T follicular helper cell (primary cell): ENCODE results near the gene NAIF1.
"Not testable (repeated sequence)": the region's sequence is repeated elsewhere in the genome, so short reads cannot be mapped to it uniquely, and the experiment has no call there.

ENCODE experiments used
- DNase-seq: peaks from one replicate; pipeline ENCODE4 v3.0.0-alpha.2; 2020; ENCODE audit warnings: low read depth
- total RNA-seq, 2 experiments: gene quantifications; one replicate each; lab custom pipeline; 2026; lab: John Stamatoyannopoulos, UW

Gene NAIF1
- 14.7 to 18.7 reads per million in 2 experiments for total RNA-seq

- DNase-seq = peak; percentile 94
These were observed at the start of gene NAIF1 for GRCh38 chr9:128066713-128067644. Gene NAIF1 (minus strand): TSS chr9:128067320. CDS start chr9:128067101, 219 bp downstream.

DNA sequence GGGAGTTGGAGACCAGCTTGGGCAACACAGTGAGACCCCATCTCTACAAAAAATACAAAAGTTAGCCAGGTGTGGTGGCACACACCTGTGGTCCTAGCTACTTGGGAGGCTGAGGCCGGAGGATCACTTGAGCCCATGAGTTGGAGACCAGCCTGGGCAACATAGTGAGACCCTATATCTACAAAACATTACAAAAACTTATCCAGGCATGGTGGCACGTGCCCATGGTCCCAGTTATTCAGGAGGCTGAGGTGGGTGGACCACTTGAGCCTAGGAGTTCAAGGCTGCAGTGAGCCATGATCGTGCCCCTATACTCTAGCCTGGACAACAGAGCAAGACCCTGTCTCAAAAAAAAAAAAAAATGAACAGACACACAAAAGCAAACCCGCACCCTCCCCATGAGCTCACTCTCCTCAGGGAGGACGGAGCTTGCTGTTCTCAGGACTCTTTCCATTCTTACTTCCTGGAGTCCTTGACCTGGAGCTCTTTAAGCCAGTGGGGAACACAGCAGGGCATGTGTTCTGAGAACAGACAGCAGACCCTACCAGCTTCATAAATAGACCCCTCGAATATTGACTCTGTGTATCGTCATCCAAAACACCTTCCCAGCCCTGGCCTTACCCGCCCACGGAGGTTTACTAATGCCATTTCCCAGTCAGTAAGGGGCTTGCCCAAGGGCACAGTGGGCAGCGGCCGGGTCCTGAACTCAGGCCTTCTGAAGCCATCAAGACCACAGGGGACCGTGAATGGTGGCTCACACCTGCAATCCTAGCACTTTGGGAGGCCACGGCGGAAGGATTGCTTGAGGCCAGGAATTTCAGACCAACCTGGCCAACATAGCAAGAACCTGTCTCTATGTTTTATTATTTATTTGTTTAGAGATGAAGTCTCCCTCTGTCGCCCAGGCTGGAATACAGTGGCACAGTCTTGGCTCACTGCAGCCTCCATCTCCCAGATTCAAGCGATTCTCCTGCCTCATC lies 49.3 kb upstream of the NAIF1 start:
- DNase-seq = no peak

DNA sequence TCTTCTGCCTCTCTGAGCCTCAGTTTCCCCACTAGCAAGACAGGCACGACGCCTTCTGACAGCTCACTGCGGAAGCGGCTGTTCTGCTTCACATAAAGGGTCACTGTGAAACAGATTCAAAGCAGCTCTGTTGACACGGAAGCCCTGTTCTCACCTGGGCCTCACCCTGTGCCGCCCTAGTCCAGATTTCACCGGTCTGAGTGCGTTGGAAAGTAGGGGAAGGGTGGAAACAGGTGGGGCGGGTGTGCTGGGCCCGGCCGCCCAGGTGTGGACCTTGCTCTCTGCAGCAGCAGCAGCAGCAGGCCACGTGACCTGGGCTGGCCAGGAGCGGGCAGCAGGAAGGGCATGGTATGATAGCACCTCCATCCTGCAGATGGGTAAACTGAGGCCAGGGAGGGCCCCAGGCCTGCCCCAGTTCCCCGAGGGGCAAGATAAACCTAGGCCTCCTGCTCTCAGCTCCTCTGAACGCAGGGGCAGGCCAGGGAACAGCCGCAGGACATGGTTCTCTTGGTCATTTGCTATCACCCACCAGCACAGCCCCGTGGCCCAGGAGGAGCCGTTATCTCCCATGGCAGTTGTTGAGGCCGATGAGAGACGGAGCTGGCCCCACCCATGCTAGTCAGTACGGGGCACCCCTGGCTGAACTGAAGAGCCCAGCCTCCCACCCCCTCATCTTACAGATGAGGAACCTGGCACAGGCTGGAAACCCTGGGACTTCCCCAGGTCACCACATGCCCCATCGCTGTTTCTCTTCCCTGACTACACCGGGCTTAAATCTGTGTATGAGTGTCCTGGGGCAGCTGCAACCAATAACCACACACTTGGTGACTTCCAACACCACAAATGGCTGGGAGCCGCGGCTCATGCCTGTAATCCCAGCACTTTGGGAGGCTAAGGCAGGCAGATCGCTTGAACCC lies 48.3 kb upstream of the NAIF1 start:
- no peak for DNase-seq

DNA sequence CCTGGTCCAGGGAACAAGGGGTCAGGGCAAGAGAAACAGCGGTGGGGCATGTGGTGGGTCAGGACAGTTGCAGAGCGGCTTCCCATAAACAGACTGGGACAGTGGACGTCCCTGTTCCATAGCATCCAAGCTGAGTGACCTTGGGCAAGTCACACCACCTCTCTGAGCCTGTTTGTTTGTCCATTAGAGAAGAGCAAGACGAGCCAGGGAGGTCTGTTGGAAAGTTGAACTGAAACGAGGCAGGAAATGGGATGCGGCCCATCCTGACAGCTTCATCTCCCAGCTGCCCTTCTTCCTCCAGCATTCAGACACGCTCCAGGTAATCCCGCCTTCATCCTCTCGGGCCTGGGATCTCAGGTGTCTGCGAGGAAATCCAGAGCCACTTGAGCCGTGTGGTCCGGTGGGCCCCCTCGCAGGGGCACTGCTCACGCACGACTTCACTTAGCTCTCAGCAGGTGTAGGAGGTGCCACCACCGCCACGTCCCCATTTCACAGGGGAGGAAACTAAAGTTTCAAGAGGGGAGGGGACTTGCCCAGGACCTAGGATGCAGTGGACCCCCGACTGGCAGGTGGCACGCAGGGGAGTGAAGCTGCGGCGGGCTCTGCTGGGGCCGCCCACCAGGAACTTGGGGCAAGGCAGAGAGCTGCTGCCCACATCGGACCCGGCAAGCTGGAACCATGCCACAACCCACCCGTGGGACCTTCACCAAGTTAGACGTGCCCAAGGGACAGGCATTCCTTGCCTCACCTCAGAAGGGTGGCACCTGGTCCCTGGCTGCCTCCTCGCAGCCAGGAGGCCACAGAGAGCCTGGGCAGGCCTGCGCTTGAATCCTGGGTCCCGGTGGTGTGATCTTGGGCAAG lies 47.4 kb upstream of the NAIF1 start:
- no peak for DNase-seq

DNA sequence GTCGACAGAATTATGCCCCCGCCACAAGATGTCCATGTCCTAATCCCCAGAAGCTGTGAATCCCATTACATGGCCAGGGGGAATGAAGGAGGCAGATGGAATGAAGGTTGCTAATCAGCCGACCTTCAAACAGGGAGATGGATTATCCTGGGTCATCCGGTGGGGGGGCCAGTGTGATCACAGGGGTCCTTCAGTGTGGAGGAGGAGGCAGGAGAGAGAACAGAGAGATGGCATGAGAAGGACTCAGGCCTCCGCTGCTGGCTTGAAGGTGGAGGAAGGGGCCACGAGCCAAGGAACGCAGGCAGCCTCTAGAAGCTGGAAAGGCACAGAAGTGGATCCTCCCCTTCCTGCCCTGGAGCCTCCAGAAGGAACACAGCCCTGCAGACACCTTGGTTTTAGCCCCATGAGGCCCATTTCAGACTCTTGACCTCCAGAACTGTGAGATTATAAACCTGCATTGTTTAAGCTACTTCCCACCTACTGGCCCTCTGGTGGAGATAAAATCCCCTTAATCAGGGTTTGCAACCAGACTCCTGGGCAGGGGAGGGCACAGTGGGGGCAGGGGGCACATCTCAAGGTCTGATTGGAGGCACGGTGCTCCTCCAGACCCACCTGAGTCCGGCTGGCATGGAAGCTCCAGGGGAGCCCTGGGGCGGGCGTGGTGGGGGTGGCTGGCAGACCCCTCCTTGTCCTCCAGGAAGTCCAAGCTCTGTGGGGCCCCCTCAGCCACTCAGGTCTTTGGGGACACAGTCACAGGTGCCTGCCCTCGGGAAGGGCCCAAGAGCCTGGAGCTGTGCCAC lies 46.6 kb upstream of the NAIF1 start:
- no peak for DNase-seq

DNA sequence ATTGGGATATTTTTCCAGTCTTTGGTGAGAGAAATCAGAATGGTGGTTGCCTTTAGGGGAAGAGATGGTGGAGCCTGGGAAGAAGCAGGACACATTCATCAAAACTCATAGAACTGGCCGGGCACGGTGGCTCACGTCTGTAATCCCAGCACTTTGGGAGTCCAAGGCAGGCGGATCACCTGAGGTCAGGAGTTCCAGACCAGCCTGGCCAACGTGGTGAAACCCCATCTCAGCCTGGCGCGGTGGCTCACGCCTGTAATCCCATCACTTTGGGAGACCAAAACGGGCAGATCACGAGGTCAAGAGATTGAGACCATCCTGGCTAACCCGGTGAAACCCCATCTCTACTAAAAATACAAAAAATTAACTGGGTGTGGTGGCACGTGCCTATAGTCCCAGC lies 44.6 kb upstream of the NAIF1 start:
- not testable (repeated sequence) for DNase-seq

DNA sequence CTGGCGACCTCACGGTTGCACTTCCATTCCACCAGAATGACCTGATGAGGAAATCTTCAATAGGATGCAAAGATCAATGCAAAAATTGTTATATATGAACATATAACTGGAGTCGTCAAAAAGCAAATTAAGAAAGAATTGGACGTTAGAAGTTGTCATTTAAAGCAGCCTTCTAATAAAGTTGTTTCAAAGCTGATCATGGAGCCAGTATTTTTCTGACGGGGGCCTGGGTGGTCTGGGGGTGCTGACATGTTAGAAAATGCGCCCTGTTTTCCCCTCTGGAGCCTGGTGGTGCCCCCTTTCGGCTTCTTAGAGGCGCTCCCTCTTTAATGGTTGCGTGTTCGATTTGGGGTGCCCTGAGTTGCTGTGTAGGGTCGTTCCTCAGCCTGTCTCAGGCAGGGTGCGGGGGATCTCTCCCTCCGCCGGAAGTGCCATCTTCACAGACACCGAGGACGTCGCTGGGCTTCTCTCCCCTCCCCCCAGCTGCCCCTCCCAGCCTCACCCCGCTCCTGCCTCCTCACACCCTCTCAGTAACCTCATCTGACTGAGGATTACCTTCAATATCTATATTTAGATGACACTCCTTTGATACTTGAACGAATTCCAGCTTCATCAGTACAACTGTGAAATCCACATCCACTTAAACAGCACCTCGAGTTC lies 42.1 kb upstream of the NAIF1 start:
- no peak for DNase-seq

- no peak for DNase-seq
These were observed 41.3 kb upstream of the NAIF1 start for GRCh38 chr9:128108269-128109049.

DNA sequence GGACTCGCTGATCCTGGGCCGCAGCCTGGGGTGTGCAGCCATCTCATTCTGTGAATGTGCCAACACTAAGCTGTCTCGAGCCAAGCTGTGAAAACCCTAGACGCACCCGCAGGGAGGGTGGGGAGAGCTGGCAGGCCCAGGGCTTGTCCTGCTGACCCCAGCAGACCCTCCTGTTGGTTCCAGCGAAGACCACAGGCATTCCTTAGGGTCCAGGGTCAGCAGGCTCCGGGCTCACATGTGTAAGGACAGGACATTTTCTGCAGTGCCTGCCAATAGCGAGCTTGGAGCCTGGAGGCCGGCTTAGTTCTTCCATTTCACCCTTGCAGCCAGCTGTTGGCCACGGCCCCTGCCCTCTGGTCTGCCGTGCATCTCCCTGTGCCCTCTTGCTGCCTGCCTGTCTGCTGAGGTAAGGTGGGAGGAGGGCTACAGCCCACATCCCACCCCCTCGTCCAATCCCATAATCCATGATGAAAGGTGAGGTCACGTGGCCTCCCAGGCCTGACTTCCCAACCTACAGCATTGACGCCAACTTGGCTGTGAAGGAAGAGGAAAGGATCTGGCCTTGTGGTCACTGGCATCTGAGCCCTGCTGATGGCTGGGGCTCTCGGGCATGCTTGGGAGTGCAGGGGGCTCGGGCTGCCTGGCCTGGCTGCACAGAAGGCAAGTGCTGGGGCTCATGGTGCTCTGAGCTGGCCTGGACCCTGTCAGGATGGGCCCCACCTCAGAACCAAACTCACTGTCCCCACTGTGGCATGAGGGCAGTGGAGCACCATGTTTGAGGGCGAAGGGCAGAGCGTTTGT lies 40.5 kb upstream of the NAIF1 start:
- DNase-seq = no peak

GRCh38 chr9:128106940-128107467 lies 39.9 kb upstream of the NAIF1 start:
- DNase-seq = no peak

GRCh38 chr9:128106181-128106939 lies 39.2 kb upstream of the NAIF1 start:
- no peak for DNase-seq

DNA sequence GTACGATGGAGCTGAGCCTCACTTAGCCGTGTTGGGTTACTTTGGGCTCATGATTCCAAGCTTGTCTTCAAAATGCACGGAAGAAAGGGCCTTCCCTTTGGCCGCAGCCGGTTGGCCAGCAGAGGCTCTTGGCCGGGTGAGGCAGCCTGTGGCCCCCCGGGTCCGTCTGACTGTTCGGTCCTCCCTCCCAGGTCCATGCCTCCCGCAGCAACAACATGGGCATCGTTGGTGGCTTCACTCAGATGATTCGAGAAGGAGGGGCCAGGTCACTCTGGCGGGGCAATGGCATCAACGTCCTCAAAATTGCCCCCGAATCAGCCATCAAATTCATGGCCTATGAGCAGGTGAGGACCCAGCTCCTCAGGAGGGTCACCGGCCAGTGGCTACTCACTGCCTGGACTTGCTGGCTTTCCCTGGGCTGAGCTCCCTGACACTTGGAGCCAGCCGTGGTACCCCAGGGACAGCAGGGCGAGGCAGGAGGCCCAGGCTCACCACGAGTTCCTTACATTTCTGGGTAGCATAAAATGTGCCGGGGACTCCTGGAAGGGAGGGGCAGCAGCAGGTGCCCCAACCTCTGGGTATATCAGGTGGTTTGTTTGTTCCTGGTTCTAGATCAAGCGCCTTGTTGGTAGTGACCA lies 38.5 kb upstream of the NAIF1 start:
- no peak for DNase-seq

DNA sequence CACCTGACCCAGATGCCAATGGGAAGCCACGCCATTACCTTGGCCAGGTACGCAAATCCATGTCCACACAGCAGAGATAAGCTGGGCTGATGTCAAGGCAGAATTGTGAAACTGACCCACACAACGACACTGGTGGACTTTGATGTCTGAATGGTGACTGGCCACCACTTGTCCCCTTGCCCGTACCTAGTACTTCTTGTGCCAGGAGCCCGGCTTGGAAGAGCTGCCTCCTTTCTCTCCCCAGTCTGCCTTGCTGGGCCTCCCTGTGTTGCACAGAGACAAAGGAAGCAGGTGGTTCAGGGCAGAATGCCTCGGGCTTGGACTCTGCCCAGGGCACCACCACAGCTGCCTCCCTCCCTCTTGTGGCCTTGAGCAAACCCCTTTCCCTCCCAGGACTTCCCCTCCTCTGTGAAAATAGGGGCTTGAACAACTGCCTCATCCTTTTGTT lies 37.1 kb upstream of the NAIF1 start:
- no peak for DNase-seq

DNA sequence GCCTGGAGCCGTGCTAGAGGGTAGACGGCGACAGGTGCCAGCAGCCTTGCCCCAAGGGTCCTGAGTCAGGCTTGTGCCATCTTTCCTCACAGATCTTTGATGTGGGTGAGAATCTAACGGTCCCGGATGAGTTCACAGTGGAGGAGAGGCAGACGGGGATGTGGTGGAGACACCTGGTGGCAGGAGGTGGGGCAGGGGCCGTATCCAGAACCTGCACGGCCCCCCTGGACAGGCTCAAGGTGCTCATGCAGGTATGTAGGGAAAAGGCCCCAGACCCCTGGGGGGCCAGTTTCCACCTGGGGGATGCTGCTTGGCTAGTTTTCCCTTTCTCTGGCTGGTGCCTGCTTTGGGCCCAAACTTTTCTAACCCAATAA lies 36.5 kb upstream of the NAIF1 start:
- peak; percentile 26 for DNase-seq

GRCh38 chr9:128102861-128103588 lies 35.9 kb upstream of the NAIF1 start:
- no peak for DNase-seq
